Right atrium auricular region (tissue), 2 donors: ENCODE measurements around the gene UNC80. TPM values are rescaled to one million over a fixed set of nuclear protein-coding genes. Genes with fewer than 3 reads are reported as not detected.
A peak's percentile ranks its signal among the peaks of the same experiment; 100 is the strongest.

Source experiments
- DNase-seq: peaks from one replicate; pipeline ENCODE4 v3.0.0-alpha.2; 2019; ENCODE audit warnings: low spot score
- H3K27ac ChIP-seq, 2 donors: fragments of 200-600 bp; sonication (generic); 1 replicate in 1 of 2; 2 replicates in 1 of 2; pipeline ENCODE4 v1.5.1; 2016 to 2019
- H3K27me3 ChIP-seq, 2 donors: fragments of 200-600 bp; sonication (generic); one replicate each; pipeline versions ENCODE4 v1.5.1 to v1.6.0; 2017 to 2019
- H3K36me3 ChIP-seq: fragments of 200-600 bp; sonication (generic); one replicate; pipeline ENCODE4 v1.5.1; 2016
- H3K4me1 ChIP-seq, 2 donors: fragments of 200-600 bp; sonication (generic); one replicate each; pipeline versions ENCODE4 v1.5.1 to v1.6.0; 2017 to 2019
- H3K4me3 ChIP-seq, 2 donors: fragments of 200-600 bp; sonication (generic); 1 replicate in 1 of 2; 2 replicates in 1 of 2; pipeline ENCODE4 v1.5.1; 2017 to 2019; ENCODE audit warnings: mild to moderate bottlenecking in 1 of 2, moderate library complexity in 1 of 2
- H3K9me3 ChIP-seq, 2 donors: fragments of 200-600 bp; sonication (generic); one replicate each; pipeline ENCODE4 v1.5.1; 2019
- CTCF ChIP-seq, 2 donors: fragments of 200-600 bp; sonication (generic); IDR thresholded peaks; one replicate each; pipeline ENCODE4 v1.5.1; 2019; ENCODE audit warnings: antibody characterized with exemption in 2 of 2
- total RNA-seq, 2 donors: library from RNA; depleted of rRNA; stranded (reverse); fragments of >200 nt; gene quantifications; one replicate each; pipeline ENCODE4 v1.1.0, GENCODE V29; 2016

UNC80 gene
- total RNA-seq, 2 donors from 2014 or later, result 0.20 TPM; not detected in 1

- Histone ChIP-seq H3K27me3 (no peaks in the 10 kb centered on the region), H3K4me1 (no peaks in the 10 kb centered on the region), H3K36me3 (no peaks in the 10 kb centered on the region), H3K4me3 (no peak overlapping the region), H3K27ac (no peak overlapping the region), H3K9me3 (no peaks in the 10 kb centered on the region)
- DNase-seq, result no peak
- no peak for TF ChIP-seq CTCF (IDR thresholded peaks at IDR 0.05)
These were observed 188.4 kb downstream of the UNC80 start for GRCh38 chr2:209960045-209960444.

GRCh38 chr2:209960676-209961630 lies 189.3 kb downstream of the UNC80 start:
- H3K27ac ChIP-seq, result no peak overlapping the region
- H3K4me3 ChIP-seq, result no peak overlapping the region
- DNase-seq, result no peak
- H3K27me3 ChIP-seq, result no peaks in the 10 kb centered on the region
- H3K36me3 ChIP-seq, result no peaks in the 10 kb centered on the region
- TF ChIP-seq CTCF (IDR thresholded peaks at IDR 0.05), result peak; percentile 48 to 76
- no peaks in the 10 kb centered on the region for H3K9me3 ChIP-seq
- H3K4me1 ChIP-seq, result no peaks in the 10 kb centered on the region

GRCh38 chr2:209965723-209966122 lies 194.1 kb downstream of the UNC80 start:
- H3K27ac ChIP-seq, result no peak overlapping the region
- TF ChIP-seq CTCF (IDR thresholded peaks at IDR 0.05), result no peak
- H3K27me3 ChIP-seq, result no peaks in the 10 kb centered on the region

GRCh38 chr2:209969692-209970091 lies 198.1 kb downstream of the UNC80 start:
- TF ChIP-seq CTCF (IDR thresholded peaks at IDR 0.05), result no peak
- Histone ChIP-seq H3K27ac (no peak overlapping the region), H3K4me3 (no peak overlapping the region), H3K36me3 (no peaks in the 10 kb centered on the region), H3K4me1 (no peaks in the 10 kb centered on the region), H3K9me3 (no peaks in the 10 kb centered on the region), H3K27me3 (no peaks in the 10 kb centered on the region)
- DNase-seq, result no peak

More at GRCh38 chr2:209965723-209966122, 194.1 kb downstream of the UNC80 start:
- DNase-seq, result no peak
- H3K4me3 ChIP-seq, result no peak overlapping the region
- no peaks in the 10 kb centered on the region for H3K9me3 ChIP-seq
- no peaks in the 10 kb centered on the region for H3K4me1 ChIP-seq
- no peaks in the 10 kb centered on the region for H3K36me3 ChIP-seq

GRCh38 chr2:209970271-209970670 lies 198.6 kb downstream of the UNC80 start:
- no peak overlapping the region for H3K4me3 ChIP-seq
- no peaks in the 10 kb centered on the region for H3K9me3 ChIP-seq
- no peak for TF ChIP-seq CTCF (IDR thresholded peaks at IDR 0.05)
- no peaks in the 10 kb centered on the region for H3K27me3 ChIP-seq
- no peak overlapping the region for H3K27ac ChIP-seq
- H3K36me3 ChIP-seq, result no peaks in the 10 kb centered on the region
- DNase-seq, result no peak
- no peaks in the 10 kb centered on the region for H3K4me1 ChIP-seq
